H9 (cell line): ENCODE data around the gene CCS. TPM values are rescaled to one million over a fixed set of nuclear protein-coding genes. Genes with fewer than 3 reads are reported as not detected.

Experiments used
- DNase-seq: peaks from one replicate; pipeline ENCODE4 v3.0.0-alpha.2; 2017
- H2AFZ ChIP-seq: one replicate; pipeline ENCODE4 v1.6.1; 2013; ENCODE audit warnings: mild to moderate bottlenecking, low read length, control low read depth, moderate library complexity
- H2AK5ac ChIP-seq: 2 replicates; pipeline ENCODE4 v1.6.1; 2013; ENCODE audit warnings: low read length, control low read depth, mixed read lengths; ENCODE audit not compliant: insufficient read length
- H2BK120ac ChIP-seq: one replicate; pipeline ENCODE4 v1.6.1; 2013; ENCODE audit warnings: low read depth, mild to moderate bottlenecking, low read length, control low read depth, inconsistent platforms; ENCODE audit not compliant: poor library complexity, severe bottlenecking
- H2BK12ac ChIP-seq: 2 replicates; pipeline ENCODE4 v1.6.1; 2013; ENCODE audit warnings: low read length, control low read depth, mixed read lengths, low read depth; ENCODE audit not compliant: insufficient read length
- H2BK15ac ChIP-seq: 2 replicates; pipeline ENCODE4 v1.6.1; 2013; ENCODE audit warnings: low read depth, low read length, control low read depth
- H2BK20ac ChIP-seq: one replicate; pipeline ENCODE4 v1.6.1; 2013; ENCODE audit warnings: low read depth, mild to moderate bottlenecking, low read length, control low read depth, inconsistent platforms; ENCODE audit not compliant: poor library complexity, severe bottlenecking
- H2BK5ac ChIP-seq: 2 replicates; pipeline ENCODE4 v1.6.1; 2013; ENCODE audit warnings: low read length, control low read depth, mixed read lengths; ENCODE audit not compliant: insufficient read length
- H3K14ac ChIP-seq: 2 replicates; pipeline ENCODE4 v1.6.1; 2013; ENCODE audit warnings: low read length, control low read depth; ENCODE audit not compliant: insufficient read depth
- H3K18ac ChIP-seq: 2 replicates; pipeline ENCODE4 v1.6.1; 2013; ENCODE audit warnings: low read depth, mild to moderate bottlenecking, mixed read lengths, low read length, control low read depth; ENCODE audit not compliant: insufficient read length
- H3K23ac ChIP-seq: 2 replicates; pipeline ENCODE4 v1.6.1; 2013; ENCODE audit warnings: low read length, control low read depth, mixed read lengths, low read depth; ENCODE audit not compliant: insufficient read length
- H3K23me2 ChIP-seq: 2 replicates; pipeline ENCODE4 v1.6.1; 2013; ENCODE audit warnings: low read depth, mild to moderate bottlenecking, mixed read lengths, low read length, control low read depth; ENCODE audit not compliant: insufficient read length, poor library complexity, severe bottlenecking
- H3K27ac ChIP-seq: 2 replicates; pipeline ENCODE4 v1.5.1; 2013; ENCODE audit warnings: low read length, control low read depth, mixed read lengths, low read depth; ENCODE audit not compliant: insufficient read length
- H3K27me3 ChIP-seq: 2 replicates; pipeline ENCODE4 v1.6.1; 2013; ENCODE audit warnings: low read length, control low read depth, inconsistent platforms; ENCODE audit not compliant: insufficient read depth
- H3K4ac ChIP-seq: 2 replicates; pipeline ENCODE4 v1.6.1; 2013; ENCODE audit warnings: low read depth, mild to moderate bottlenecking, control low read depth, inconsistent platforms, low read length, moderate library complexity
- H3K4me1 ChIP-seq: 2 replicates; pipeline ENCODE4 v1.6.1; 2013; ENCODE audit warnings: low read length, control low read depth, inconsistent platforms; ENCODE audit not compliant: insufficient read depth
- H3K4me2 ChIP-seq: 2 replicates; pipeline ENCODE4 v1.6.1; 2013; ENCODE audit warnings: low read length, control low read depth, mixed read lengths; ENCODE audit not compliant: insufficient read length, insufficient read depth
- H3K56ac ChIP-seq: 2 replicates; pipeline ENCODE4 v1.6.1; 2013; ENCODE audit warnings: low read depth, mild to moderate bottlenecking, mixed read lengths, low read length, control low read depth; ENCODE audit not compliant: insufficient read length
- H3K79me1 ChIP-seq: 2 replicates; pipeline ENCODE4 v1.6.1; 2013; ENCODE audit warnings: low read depth, mild to moderate bottlenecking, moderate library complexity, low read length, control low read depth, inconsistent platforms; ENCODE audit not compliant: insufficient read depth, poor library complexity, severe bottlenecking
- H3K79me2 ChIP-seq: 2 replicates; pipeline ENCODE4 v1.6.1; 2013; ENCODE audit warnings: low read length, control low read depth, inconsistent platforms; ENCODE audit not compliant: insufficient read depth
- H3K9ac ChIP-seq: 2 replicates; pipeline ENCODE4 v1.6.1; 2013; ENCODE audit warnings: low read length, control low read depth, mixed read lengths; ENCODE audit not compliant: insufficient read length; ENCODE audit errors: extremely low read depth
- H3K9me3 ChIP-seq: one replicate; pipeline ENCODE4 v1.6.1; 2013; ENCODE audit warnings: low read depth, low read length, inconsistent platforms; ENCODE audit not compliant: control insufficient read depth
- H3T11ph ChIP-seq: one replicate; pipeline ENCODE4 v1.6.1; 2013; ENCODE audit warnings: mild to moderate bottlenecking, low read length, control low read depth, inconsistent platforms
- H4K20me1 ChIP-seq: one replicate; pipeline ENCODE4 v1.6.1; 2013; ENCODE audit not compliant: control insufficient read depth, insufficient read length, insufficient read depth
- H4K5ac ChIP-seq: 2 replicates; pipeline ENCODE4 v1.6.1; 2013; ENCODE audit warnings: low read depth, mild to moderate bottlenecking, mixed read lengths, low read length, control low read depth; ENCODE audit not compliant: insufficient read length
- H4K8ac ChIP-seq: replicated peaks from 2 replicates; pipeline ENCODE4 v1.6.1; 2013; ENCODE audit warnings: low read length, control low read depth, mixed read lengths, low read depth; ENCODE audit not compliant: insufficient read length
- H4K91ac ChIP-seq: 2 replicates; pipeline ENCODE4 v1.6.1; 2013; ENCODE audit warnings: low read depth, mild to moderate bottlenecking, moderate library complexity, mixed read lengths, low read length, control low read depth; ENCODE audit not compliant: insufficient read length
- H3K27ac Mint-ChIP-seq, 3 experiments: 2 replicates in 2 of 3; 3 replicates in 1 of 3; pipeline ENCODE4 v1.8.0; 2020 to 2021; ENCODE audit warnings: mixed read lengths in 3 of 3, mild to moderate bottlenecking in 1 of 3, moderate library complexity in 1 of 3
- H3K27me3 Mint-ChIP-seq: 2 replicates; pipeline ENCODE4 v1.8.0; 2021; ENCODE audit warnings: low read depth, mild to moderate bottlenecking, moderate library complexity, mixed read lengths
- H3K36me3 Mint-ChIP-seq, 3 experiments: 2 replicates in 2 of 3; 3 replicates in 1 of 3; pipeline ENCODE4 v1.8.0; 2020 to 2021; ENCODE audit warnings: low read depth in 3 of 3, mixed read lengths in 3 of 3; ENCODE audit not compliant: insufficient read depth in 1 of 3
- H3K4me1 Mint-ChIP-seq, 2 experiments: 2 replicates each; pipeline ENCODE4 v1.8.0; 2020; ENCODE audit warnings: mixed read lengths in 2 of 2
- H3K4me3 Mint-ChIP-seq, 2 experiments: 2 replicates in 1 of 2; 3 replicates in 1 of 2; pipeline ENCODE4 v1.8.0; 2020 to 2021; ENCODE audit warnings: mild to moderate bottlenecking in 2 of 2, mixed read lengths in 2 of 2, moderate library complexity in 1 of 2
- H3K9me3 Mint-ChIP-seq, 2 experiments: 2 replicates in 1 of 2; 3 replicates in 1 of 2; pipeline ENCODE4 v1.8.0; 2020; ENCODE audit warnings: mild to moderate bottlenecking in 2 of 2, mixed read lengths in 2 of 2, moderate library complexity in 1 of 2
- CTCF ChIP-seq: fragments of 200-600 bp; sonication (generic); conservative IDR thresholded peaks from 3 replicates; pipeline ENCODE4 v1.8.0; 2021; ENCODE audit warnings: antibody characterized with exemption, mild to moderate bottlenecking
- WGBS: extraction: QIAGEN DNeasy Blood & Tissue Kit; methylation state at CpG from one replicate; pipeline ENCODE4 v1.1.7; 2013; ENCODE audit warnings: missing lambda C conversion rate, low lambda C conversion rate, mixed read lengths; ENCODE audit not compliant: insufficient read length; ENCODE audit errors: extremely low coverage; 5-methylcytosine and 5-hydroxymethylcytosine counted together
- total RNA-seq: library from RNA; stranded (reverse); gene quantifications from 2 replicates; pipeline ENCODE4 v1.2.1, GENCODE V29; 2021

The CCS gene
- total RNA-seq, 1 experiment from 2014 or later, result 61.1 TPM

GRCh38 chr11:66567787-66568123 lies 25.2 kb upstream of the CCS start:
- Mint-ChIP-seq H3K4me3 (no peak overlapping the region), H3K27ac (no peak overlapping the region), H3K9me3 (peaks cover 3 to 8% of the 10 kb centered on the region in 2 experiments; a peak in 3 of 5 replicates), H3K36me3 (peaks cover 0 to 23% (median 9%) of the 10 kb centered on the region in 3 experiments; a peak in 6 of 7 replicates), H3K4me1 (peaks cover 24 to 30% of the 10 kb centered on the region in 2 experiments), H3K27me3 (peaks cover 2% of the 10 kb centered on the region)
- no peaks in the 10 kb centered on the region for H3K79me2 ChIP-seq
- H2BK15ac ChIP-seq, result no peak overlapping the region
- H3K18ac ChIP-seq, result no peak overlapping the region
- DNase-seq, result no peak
- H3K9me3 ChIP-seq, result no peaks in the 10 kb centered on the region
- no peak overlapping the region for H2BK12ac ChIP-seq
- no peak overlapping the region for H3K4ac ChIP-seq
- no peak overlapping the region for H3K14ac ChIP-seq
- H3K4me1 ChIP-seq, result peaks cover 11% of the 10 kb centered on the region
- no peak overlapping the region for H2BK120ac ChIP-seq
- no CpG with 5 or more reads among the region's 15 CpGs for WGBS
- H4K20me1 ChIP-seq, result no peaks in the 10 kb centered on the region
- H3K79me1 ChIP-seq, result no peaks in the 10 kb centered on the region
- H3K27ac ChIP-seq, result no peak overlapping the region
- no peaks in the 10 kb centered on the region for H3K23me2 ChIP-seq
- no peak overlapping the region for H3K56ac ChIP-seq
- H4K91ac ChIP-seq, result no peak overlapping the region
- H4K8ac ChIP-seq, result no peak overlapping the region
- no peak overlapping the region for H3T11ph ChIP-seq
- H3K9ac ChIP-seq, result no peak overlapping the region
- H2AK5ac ChIP-seq, result no peak overlapping the region
- H2AFZ ChIP-seq, result no peak overlapping the region
- no peak overlapping the region for H3K4me2 ChIP-seq
- H2BK5ac ChIP-seq, result no peak overlapping the region
- H3K23ac ChIP-seq, result no peak overlapping the region
- H3K27me3 ChIP-seq, result no peaks in the 10 kb centered on the region
- no peak overlapping the region for H2BK20ac ChIP-seq
- TF ChIP-seq CTCF, result no peak
- no peak overlapping the region for H4K5ac ChIP-seq
